GM12891 (cell line): ENCODE data around the gene FUT8.

Source experiments
- PAX5 ChIP-seq: IDR thresholded peaks from 2 replicates; pipeline ENCODE4 v1.6.1; 2011; ENCODE audit warnings: low read length, moderate library complexity, mild to moderate bottlenecking; ENCODE audit not compliant: insufficient read depth, severe bottlenecking
- POLR2A ChIP-seq: IDR thresholded peaks from 2 replicates; pipeline ENCODE4 v1.6.1; 2011; ENCODE audit warnings: low read depth, low read length, control low read depth
- POLR2AphosphoS5 ChIP-seq: IDR thresholded peaks from 2 replicates; pipeline ENCODE4 v1.6.1; 2011; ENCODE audit warnings: low read depth, low read length, control low read depth
- SPI1 ChIP-seq: IDR thresholded peaks from 2 replicates; pipeline ENCODE4 v1.6.1; 2011; ENCODE audit warnings: low read depth, low read length, control low read depth
- TAF1 ChIP-seq: IDR thresholded peaks from 2 replicates; pipeline ENCODE4 v1.6.1; 2011; ENCODE audit warnings: low read depth, low read length, control low read depth

GRCh38 chr14:65433157-65433556, 20.6 kb downstream of the FUT8 start:
- TF ChIP-seq TAF1 (no peak), POLR2AphosphoS5 (no peak), POLR2A (no peak), SPI1 (no peak), PAX5 (no peak)
